Epithelial cell of esophagus (primary cell): ENCODE data around the gene SDF4.
A peak's percentile ranks its signal among the peaks of the same experiment; 100 is the strongest.

Experiments
- DNase-seq: peaks from one replicate; pipeline ENCODE4 v3.0.0; 2010; ENCODE audit warnings: low read depth
- H3K4me3 ChIP-seq: 2 replicates; pipeline ENCODE4 v1.5.1; 2011; ENCODE audit warnings: mild to moderate bottlenecking, low read length, control low read depth
- TF ChIP-seq, protein P1 (sequence below): IDR thresholded peaks from 2 replicates; pipeline ENCODE4 v1.5.1; 2011; ENCODE audit warnings: low read depth, mild to moderate bottlenecking, low read length, control low read depth, inconsistent platforms; ENCODE audit not compliant: insufficient read depth; ENCODE audit errors: missing control alignments

Gene SDF4

DNA sequence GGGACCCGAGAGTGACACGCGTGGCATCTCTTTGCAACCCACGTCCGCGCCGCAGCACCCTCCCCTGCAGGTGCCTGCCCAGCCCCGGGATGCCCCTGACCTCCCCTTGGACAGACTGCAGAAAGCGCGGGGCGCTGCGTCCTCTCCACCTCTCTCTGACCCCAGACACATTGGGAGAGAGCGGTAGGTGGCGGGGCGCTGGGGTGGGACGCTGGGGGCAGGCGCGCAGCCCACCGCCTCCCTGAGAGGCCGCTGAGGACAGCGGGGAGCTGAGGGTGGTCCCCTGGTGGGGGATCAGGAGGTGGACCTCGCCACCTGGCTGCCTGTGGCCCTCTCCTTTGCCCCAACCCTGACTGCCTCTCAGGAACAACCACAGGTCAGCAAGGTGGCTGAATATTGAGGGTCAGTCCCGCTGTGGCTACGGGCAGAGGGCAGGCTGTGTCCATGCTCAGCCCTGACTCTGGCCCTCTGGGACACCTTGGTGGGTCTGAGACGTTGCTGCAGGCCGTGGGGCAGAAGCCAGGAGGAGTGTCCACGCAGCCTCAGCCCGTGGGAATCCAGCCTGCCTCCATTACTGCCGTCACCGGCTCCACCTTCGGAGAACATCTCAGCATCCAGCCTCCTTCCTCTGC, 42.6 kb upstream of the SDF4 start:
- peak overlapping the region; percentile 81 for H3K4me3 ChIP-seq
- DNase-seq, result no peak
- TF ChIP-seq, protein P1, sequence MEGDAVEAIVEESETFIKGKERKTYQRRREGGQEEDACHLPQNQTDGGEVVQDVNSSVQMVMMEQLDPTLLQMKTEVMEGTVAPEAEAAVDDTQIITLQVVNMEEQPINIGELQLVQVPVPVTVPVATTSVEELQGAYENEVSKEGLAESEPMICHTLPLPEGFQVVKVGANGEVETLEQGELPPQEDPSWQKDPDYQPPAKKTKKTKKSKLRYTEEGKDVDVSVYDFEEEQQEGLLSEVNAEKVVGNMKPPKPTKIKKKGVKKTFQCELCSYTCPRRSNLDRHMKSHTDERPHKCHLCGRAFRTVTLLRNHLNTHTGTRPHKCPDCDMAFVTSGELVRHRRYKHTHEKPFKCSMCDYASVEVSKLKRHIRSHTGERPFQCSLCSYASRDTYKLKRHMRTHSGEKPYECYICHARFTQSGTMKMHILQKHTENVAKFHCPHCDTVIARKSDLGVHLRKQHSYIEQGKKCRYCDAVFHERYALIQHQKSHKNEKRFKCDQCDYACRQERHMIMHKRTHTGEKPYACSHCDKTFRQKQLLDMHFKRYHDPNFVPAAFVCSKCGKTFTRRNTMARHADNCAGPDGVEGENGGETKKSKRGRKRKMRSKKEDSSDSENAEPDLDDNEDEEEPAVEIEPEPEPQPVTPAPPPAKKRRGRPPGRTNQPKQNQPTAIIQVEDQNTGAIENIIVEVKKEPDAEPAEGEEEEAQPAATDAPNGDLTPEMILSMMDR, result no peak

DNA sequence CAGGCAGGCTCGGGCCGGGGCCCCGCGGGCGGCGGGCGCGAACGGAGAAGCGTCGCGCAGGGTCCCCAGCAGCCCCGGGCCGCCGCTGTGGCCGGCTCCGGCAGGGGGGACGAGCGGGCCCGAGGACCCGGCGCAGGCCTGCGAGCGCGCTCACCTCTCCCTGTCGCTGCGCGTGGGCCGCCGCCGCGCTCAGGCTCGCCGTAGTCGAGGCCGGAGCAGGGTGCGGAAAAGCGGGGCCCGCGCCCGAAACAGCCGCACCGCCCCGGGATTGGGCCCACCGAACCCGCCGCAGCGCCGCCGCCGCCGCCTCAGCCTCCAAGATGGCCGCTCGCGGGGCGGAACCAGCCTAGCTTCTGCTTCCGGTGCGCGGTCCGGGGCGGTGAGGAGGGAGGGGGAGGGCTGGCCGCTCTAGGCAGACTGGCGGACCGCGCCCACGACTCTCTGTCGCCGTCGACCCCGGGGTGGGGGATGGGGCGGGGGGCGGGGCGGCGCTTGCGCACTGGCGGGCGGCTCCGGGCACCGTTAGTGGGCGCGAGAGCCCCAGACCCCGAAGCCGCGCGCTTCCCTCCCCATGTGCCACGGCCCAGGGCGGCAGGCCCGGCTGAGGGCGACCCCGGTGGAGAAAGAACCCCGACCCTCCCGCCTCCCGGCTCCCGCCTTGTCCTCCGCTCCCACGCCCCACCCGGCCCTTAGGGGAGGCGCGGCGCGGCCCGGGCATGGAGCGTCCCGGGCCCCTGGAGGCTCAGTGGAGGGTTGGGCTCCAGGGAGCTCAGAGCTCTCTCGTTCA, 41.9 kb upstream of the SDF4 start, which contains the start of gene UBE2J2:
TSS of gene UBE2J2 (minus strand) at position 343 of the 787 bp plus-strand sequence. CDS start 5,862 bp downstream, outside the sequence.
- peak within 1 kb of the TSS; percentile 81 for H3K4me3 ChIP-seq
- TF ChIP-seq, protein P1, result no peak
- peak; percentile 94 for DNase-seq

DNA sequence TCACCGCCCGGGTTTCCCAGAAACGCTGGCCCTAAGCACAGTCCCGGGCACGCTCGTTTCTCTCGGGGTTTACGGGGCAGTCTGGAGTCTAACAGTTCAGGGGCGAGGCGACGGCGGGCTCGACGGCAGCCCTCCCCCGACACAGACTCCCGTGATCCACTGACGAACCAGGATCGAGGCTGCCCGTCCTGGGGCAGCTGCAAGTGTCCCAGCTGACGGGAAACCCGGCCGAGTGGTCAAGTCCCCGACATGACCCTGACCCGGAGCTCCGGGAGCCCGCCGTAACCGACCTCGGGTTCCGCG, 41.4 kb upstream of the SDF4 start:
- DNase-seq, result no peak
- TF ChIP-seq, protein P1, result no peak

DNA sequence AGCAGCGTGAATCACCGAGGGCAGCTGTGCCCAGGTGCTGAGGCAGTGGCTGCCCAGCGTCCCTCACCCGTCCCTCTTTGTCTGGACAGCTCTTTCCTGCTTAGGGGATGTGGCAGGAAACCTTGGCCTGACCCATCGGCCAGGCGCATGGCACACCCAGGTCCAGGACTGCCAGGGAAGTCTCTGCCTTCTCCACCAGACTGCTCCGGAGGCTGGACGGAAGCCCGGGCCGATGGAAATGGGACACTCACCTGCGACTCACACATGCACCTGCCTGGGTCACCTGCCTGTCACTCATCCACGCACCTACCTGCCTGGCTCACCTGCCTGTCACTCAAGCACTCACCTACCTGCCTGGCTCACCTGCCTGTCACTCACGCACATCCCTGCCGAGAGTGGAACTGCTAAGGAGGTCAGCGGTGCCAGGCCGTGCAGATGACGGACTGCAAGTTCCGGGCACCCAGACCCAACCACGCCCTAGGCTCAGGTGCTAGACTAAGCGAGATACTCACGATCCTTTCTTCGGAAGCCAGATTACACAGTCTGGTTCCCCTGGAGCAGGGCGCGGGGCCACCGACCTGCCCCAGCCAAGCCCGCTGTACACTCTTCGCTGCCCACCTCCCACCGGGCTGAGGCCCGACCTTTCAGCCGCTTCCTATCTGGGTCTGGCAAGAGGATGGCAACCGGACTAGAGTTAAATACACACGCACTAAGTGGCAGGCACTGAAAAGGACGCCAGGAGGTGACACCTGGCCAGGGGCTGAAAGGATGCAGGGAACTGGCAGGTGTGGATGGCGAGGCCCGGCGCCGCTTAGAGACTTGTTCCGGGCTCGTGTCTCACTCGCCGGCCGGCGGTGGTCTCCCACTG, 40.8 kb upstream of the SDF4 start:
- H3K4me3 ChIP-seq, result peak overlapping the region; percentile 81
- peak; percentile 61 for DNase-seq
- TF ChIP-seq, protein P1, result no peak

More for the DNA sequence above, 41.4 kb upstream of the SDF4 start:
- peak overlapping the region; percentile 81 for H3K4me3 ChIP-seq

DNA sequence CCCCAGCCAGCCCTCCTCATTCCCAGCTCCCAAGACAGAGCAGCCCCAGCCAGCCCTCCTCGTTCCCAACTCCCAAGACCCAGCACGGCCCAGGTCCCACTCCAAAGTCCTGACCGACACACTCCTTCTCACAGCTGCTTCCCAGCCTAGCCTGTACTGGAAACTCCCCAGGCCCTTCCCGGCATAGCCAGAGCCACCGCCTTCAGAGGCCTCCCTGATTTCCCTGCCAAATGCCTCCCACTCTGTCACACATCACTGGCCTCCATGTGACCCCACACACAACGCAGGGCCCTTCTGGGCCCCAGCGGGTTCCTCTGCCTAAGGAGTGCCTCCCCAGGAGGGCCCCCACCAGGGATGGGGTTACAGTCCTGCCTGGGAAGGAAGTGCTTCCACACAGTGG, 39.0 kb upstream of the SDF4 start:
- H3K4me3 ChIP-seq, result no peak overlapping the region
- DNase-seq, result no peak
- TF ChIP-seq, protein P1, result no peak

DNA sequence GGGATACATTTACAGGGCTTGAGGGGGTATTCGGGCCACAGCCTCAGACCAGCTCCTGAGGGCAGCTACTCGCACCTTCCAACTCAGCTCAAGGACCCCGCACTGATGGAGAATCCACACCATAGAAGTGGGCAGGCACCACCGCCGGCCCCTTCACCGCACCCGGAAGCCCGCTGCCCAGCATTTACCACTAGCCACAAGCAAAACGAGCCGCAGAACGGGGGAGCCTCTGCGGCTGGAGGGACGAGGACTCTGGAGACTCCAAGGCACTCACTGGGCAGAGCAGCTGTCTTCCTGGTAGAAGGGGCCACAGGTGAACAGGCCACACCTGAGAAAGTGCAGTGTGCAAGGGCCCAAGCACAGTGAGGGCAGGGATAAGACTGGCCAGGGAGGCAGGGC, 36.5 kb upstream of the SDF4 start:
- no peak overlapping the region for H3K4me3 ChIP-seq
- TF ChIP-seq, protein P1, result no peak
- no peak for DNase-seq
